SK-N-SH treated with all-trans-retinoic acid at 6 μM for 48 hours (cell line): ENCODE data around the gene CD38.
A peak's percentile ranks its signal among the peaks of the same experiment; 100 is the strongest.

Experiments
- ATAC-seq: fragments of 200-7000 bp; cut with Tn5 transposase; 3 replicates; pipeline ENCODE4 v1.9.1; 2020; ENCODE audit warnings: mild to moderate bottlenecking, moderate library complexity
- BACH2 ChIP-seq: fragments of 250-450 bp; sonication (Bioruptor Pico); IDR thresholded peaks from 2 replicates; pipeline ENCODE4 v1.9.0; 2021; ENCODE audit warnings: mild to moderate bottlenecking, borderline replicate concordance
- CSDC2 ChIP-seq: fragments of 250-450 bp; sonication (Bioruptor Pico); IDR thresholded peaks from 2 replicates; pipeline ENCODE4 v1.5.0; 2020; ENCODE audit warnings: mild to moderate bottlenecking, moderate library complexity
- CSRNP3 ChIP-seq: fragments of 250-450 bp; sonication (Bioruptor Pico); IDR thresholded peaks from 2 replicates; pipeline ENCODE4 v1.5.1; 2021; ENCODE audit warnings: mild to moderate bottlenecking, moderate library complexity
- ESRRG ChIP-seq: fragments of 250-450 bp; sonication (Bioruptor Pico); IDR thresholded peaks from 2 replicates; pipeline ENCODE4 v1.6.1; 2021; ENCODE audit warnings: mild to moderate bottlenecking
- ISL1 ChIP-seq: fragments of 250-450 bp; sonication (Bioruptor Pico); IDR thresholded peaks from 2 replicates; pipeline ENCODE4 v2.1.2; 2022; ENCODE audit warnings: mild to moderate bottlenecking, moderate library complexity
- OSR1 ChIP-seq: fragments of 250-450 bp; sonication (Bioruptor Pico); IDR thresholded peaks from 2 replicates; pipeline ENCODE4 v1.8.0; 2022; ENCODE audit warnings: moderate library complexity, mild to moderate bottlenecking, inconsistent platforms
- PATZ1 ChIP-seq: fragments of 250-450 bp; sonication (Bioruptor Pico); IDR thresholded peaks from 2 replicates; pipeline ENCODE4 v1.8.0; 2020; ENCODE audit warnings: mild to moderate bottlenecking, moderate library complexity, borderline replicate concordance
- POU6F1 ChIP-seq: fragments of 250-450 bp; sonication (Bioruptor Pico); IDR thresholded peaks from 2 replicates; pipeline ENCODE4 v1.8.0; 2021; ENCODE audit warnings: low read depth, mild to moderate bottlenecking, moderate library complexity, borderline replicate concordance
- PPARA ChIP-seq: fragments of 250-450 bp; sonication (Bioruptor Pico); IDR thresholded peaks from 2 replicates; pipeline ENCODE4 v1.5.0; 2020; ENCODE audit warnings: mild to moderate bottlenecking, borderline replicate concordance
- RARB ChIP-seq: fragments of 250-450 bp; sonication (Bioruptor Pico); IDR thresholded peaks from 2 replicates; pipeline ENCODE4 v1.8.0; 2021; ENCODE audit warnings: mild to moderate bottlenecking, moderate library complexity
- SNAI2 ChIP-seq: fragments of 250-450 bp; sonication (Bioruptor Pico); IDR thresholded peaks from 2 replicates; pipeline ENCODE4 v1.5.0; 2020; ENCODE audit warnings: mild to moderate bottlenecking, moderate library complexity
- TCF4 ChIP-seq: fragments of 250-450 bp; sonication (Bioruptor Pico); IDR thresholded peaks from 2 replicates; pipeline ENCODE4 v1.8.0; 2021; ENCODE audit warnings: mild to moderate bottlenecking, moderate library complexity, borderline replicate concordance
- TOX ChIP-seq: fragments of 250-450 bp; sonication (Bioruptor Pico); IDR thresholded peaks from 2 replicates; pipeline ENCODE4 v1.8.0; 2021; ENCODE audit warnings: mild to moderate bottlenecking, moderate library complexity, borderline replicate concordance
- TSHZ2 ChIP-seq: fragments of 250-450 bp; sonication (Bioruptor Pico); IDR thresholded peaks from 2 replicates; pipeline ENCODE4 v1.5.0; 2020; ENCODE audit warnings: mild to moderate bottlenecking, moderate library complexity
- ZC3H10 ChIP-seq: fragments of 250-450 bp; sonication (Bioruptor Pico); IDR thresholded peaks from 2 replicates; pipeline ENCODE4 v1.5.1; 2021; ENCODE audit warnings: mild to moderate bottlenecking, moderate library complexity
- ZFP3 ChIP-seq: fragments of 250-450 bp; sonication (Bioruptor Pico); IDR thresholded peaks from 2 replicates; pipeline ENCODE4 v1.5.0; 2020; ENCODE audit warnings: mild to moderate bottlenecking, moderate library complexity
- ZFP30 ChIP-seq: fragments of 450-650 bp; formaldehyde crosslinking; IDR thresholded peaks from 2 replicates; pipeline ENCODE4 v1.5.0; 2022; ENCODE audit warnings: mild to moderate bottlenecking, moderate library complexity
- ZNF565 ChIP-seq: fragments of 450-650 bp; formaldehyde crosslinking; conservative IDR thresholded peaks from 2 replicates; pipeline ENCODE4 v1.5.0; 2020; ENCODE audit warnings: low read depth, mild to moderate bottlenecking, moderate library complexity
- ZNF70 ChIP-seq: fragments of 450-650 bp; formaldehyde crosslinking; IDR thresholded peaks from 2 replicates; pipeline ENCODE4 v1.5.0; 2020; ENCODE audit warnings: mild to moderate bottlenecking, moderate library complexity
- ZNF8 ChIP-seq: fragments of 450-650 bp; formaldehyde crosslinking; IDR thresholded peaks from 2 replicates; pipeline ENCODE4 v1.5.0; 2020; ENCODE audit warnings: mild to moderate bottlenecking, moderate library complexity

CD38 gene

GRCh38 chr4:15878011-15878410 is 99.9 kb downstream of the CD38 start:
- TF ChIP-seq CSDC2 (CRISPR knock-in tag) (no peak), ZFP3 (CRISPR knock-in tag) (no peak), ZNF70 (CRISPR knock-in tag) (no peak), BACH2 (no peak), PATZ1 (CRISPR knock-in tag) (no peak), CSRNP3 (no peak)
- ATAC-seq, result no peak

- ATAC-seq, result no peak
- TF ChIP-seq POU6F1 (no peak), CSRNP3 (no peak), ISL1 (no peak)
These were observed 103.7 kb downstream of the CD38 start for GRCh38 chr4:15881820-15882219.

- ATAC-seq, result peak; percentile 93
- TF ChIP-seq ZFP30 (CRISPR knock-in tag) (no peak), ZNF70 (CRISPR knock-in tag) (no peak), TCF4 (no peak), RARB (no peak), CSDC2 (CRISPR knock-in tag) (no peak), ISL1 (no peak), ZNF8 (CRISPR knock-in tag) (no peak), PPARA (CRISPR knock-in tag) (no peak), OSR1 (no peak), BACH2 (no peak), ZNF565 (CRISPR knock-in tag) (no peak), CSRNP3 (no peak), TSHZ2 (no peak), SNAI2 (no peak), POU6F1 (no peak), ZC3H10 (CRISPR knock-in tag) (no peak), TOX (CRISPR knock-in tag) (no peak), ESRRG (no peak), PATZ1 (CRISPR knock-in tag) (no peak)
These were observed 104.6 kb downstream of the CD38 start for GRCh38 chr4:15882675-15883086.
